Measurements from ENCODE around the gene HARBI1.

Gene HARBI1

GRCh38 chr11:46659908-46660307 is 42.9 kb upstream of the HARBI1 start:
- no peak for TF ChIP-seq CTCF (IDR thresholded peaks at IDR 0.05)

- TF ChIP-seq CTCF (IDR thresholded peaks at IDR 0.05), result no peak
Measured at GRCh38 chr11:46658259-46658658, 41.2 kb upstream of the HARBI1 start.

- no peak for TF ChIP-seq CTCF (IDR thresholded peaks at IDR 0.05)
Measured at GRCh38 chr11:46657186-46657585, 40.2 kb upstream of the HARBI1 start.

- TF ChIP-seq CTCF (IDR thresholded peaks at IDR 0.05), result no peak
Measured at GRCh38 chr11:46655631-46656030, 38.6 kb upstream of the HARBI1 start.

- no peak for TF ChIP-seq CTCF (IDR thresholded peaks at IDR 0.05)
Measured at GRCh38 chr11:46649180-46649738, 32.2 kb upstream of the HARBI1 start.

- no peak for TF ChIP-seq CTCF (IDR thresholded peaks at IDR 0.05)
Measured at GRCh38 chr11:46643986-46644385, 27.0 kb upstream of the HARBI1 start.

- TF ChIP-seq CTCF (IDR thresholded peaks at IDR 0.05), result no peak
Measured at GRCh38 chr11:46643531-46643930, 26.5 kb upstream of the HARBI1 start.

Measured in LNCAP (cell line).